Glutamatergic neuron (in vitro differentiated cells): ENCODE data around the gene GPR180. TPM values are rescaled to one million over a fixed set of nuclear protein-coding genes. Genes with fewer than 3 reads are reported as not detected.

Experiments
- DNase-seq: peaks from one replicate; pipeline ENCODE4 v3.0.0; 2022
- H3K27ac Mint-ChIP-seq: one replicate; pipeline ENCODE4 v1.8.0; 2020; ENCODE audit warnings: mild to moderate bottlenecking, mixed read lengths, inconsistent platforms; ENCODE audit not compliant: unreplicated experiment
- H3K27me3 Mint-ChIP-seq: one replicate; pipeline ENCODE4 v1.8.0; 2020; ENCODE audit warnings: mild to moderate bottlenecking, moderate library complexity, mixed read lengths, inconsistent platforms; ENCODE audit not compliant: unreplicated experiment
- H3K36me3 Mint-ChIP-seq: one replicate; pipeline ENCODE4 v1.8.0; 2020; ENCODE audit warnings: mild to moderate bottlenecking, mixed read lengths, inconsistent platforms; ENCODE audit not compliant: unreplicated experiment
- H3K4me1 Mint-ChIP-seq: one replicate; pipeline ENCODE4 v1.8.0; 2020; ENCODE audit warnings: mild to moderate bottlenecking, low read depth, mixed read lengths, inconsistent platforms; ENCODE audit not compliant: unreplicated experiment
- H3K4me3 Mint-ChIP-seq: one replicate; pipeline ENCODE4 v1.8.0; 2020; ENCODE audit warnings: mild to moderate bottlenecking, mixed read lengths, inconsistent platforms; ENCODE audit not compliant: unreplicated experiment
- H3K9me3 Mint-ChIP-seq: one replicate; pipeline ENCODE4 v1.8.0; 2020; ENCODE audit warnings: mild to moderate bottlenecking, moderate library complexity, mixed read lengths, inconsistent platforms; ENCODE audit not compliant: unreplicated experiment
- total RNA-seq: library from RNA; stranded (reverse); fragmentation: NEBNext Ultra II Directional; extraction: Animal tissue kit (Norgen Biotek cat#: 25700); gene quantifications from one replicate; pipeline ENCODE4 v1.2.1, GENCODE V29; 2021; ENCODE audit not compliant: unreplicated experiment
- TF ChIP-seq, protein P1 (sequence below): fragments of 200-600 bp; sonication (generic); IDR thresholded peaks from one replicate; pipeline ENCODE4 v1.5.0; 2021; ENCODE audit not compliant: partially characterized antibody, unreplicated experiment

GPR180 gene
- total RNA-seq, 1 donor from 2014 or later: 3.0 TPM

DNA sequence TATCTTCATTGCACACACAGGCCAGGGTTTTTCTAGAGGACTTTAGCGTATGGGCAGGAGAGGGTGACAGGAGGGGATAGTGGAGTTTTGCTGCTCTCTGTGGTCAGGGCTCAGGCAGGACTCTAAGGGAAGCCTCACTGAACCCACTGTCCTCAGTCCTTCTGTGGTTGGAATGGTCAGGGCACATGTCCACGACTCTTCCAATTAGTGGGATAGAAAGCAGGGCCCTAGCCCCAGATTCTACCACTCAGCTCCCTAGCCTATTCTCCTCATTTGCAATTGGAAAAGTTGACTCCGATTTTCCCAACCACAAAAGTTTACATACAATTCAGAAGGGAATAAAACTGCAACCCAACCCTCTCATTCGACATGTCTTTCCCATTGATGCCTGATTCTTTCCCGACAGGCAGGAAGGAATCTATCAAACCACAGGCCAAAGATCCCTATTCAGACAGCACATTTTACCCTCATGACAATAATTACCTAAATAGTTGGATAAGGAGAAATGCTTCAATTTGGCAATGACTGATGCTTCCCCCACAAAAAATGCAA lies 43.9 kb upstream of the GPR180 start:
- Mint-ChIP-seq H3K36me3 (no peaks in the 10 kb centered on the region), H3K4me1 (no peaks in the 10 kb centered on the region), H3K27ac (no peak overlapping the region), H3K4me3 (no peak overlapping the region), H3K9me3 (peaks cover 2% of the 10 kb centered on the region), H3K27me3 (no peaks in the 10 kb centered on the region)
- DNase-seq: no peak
- TF ChIP-seq, protein P1, sequence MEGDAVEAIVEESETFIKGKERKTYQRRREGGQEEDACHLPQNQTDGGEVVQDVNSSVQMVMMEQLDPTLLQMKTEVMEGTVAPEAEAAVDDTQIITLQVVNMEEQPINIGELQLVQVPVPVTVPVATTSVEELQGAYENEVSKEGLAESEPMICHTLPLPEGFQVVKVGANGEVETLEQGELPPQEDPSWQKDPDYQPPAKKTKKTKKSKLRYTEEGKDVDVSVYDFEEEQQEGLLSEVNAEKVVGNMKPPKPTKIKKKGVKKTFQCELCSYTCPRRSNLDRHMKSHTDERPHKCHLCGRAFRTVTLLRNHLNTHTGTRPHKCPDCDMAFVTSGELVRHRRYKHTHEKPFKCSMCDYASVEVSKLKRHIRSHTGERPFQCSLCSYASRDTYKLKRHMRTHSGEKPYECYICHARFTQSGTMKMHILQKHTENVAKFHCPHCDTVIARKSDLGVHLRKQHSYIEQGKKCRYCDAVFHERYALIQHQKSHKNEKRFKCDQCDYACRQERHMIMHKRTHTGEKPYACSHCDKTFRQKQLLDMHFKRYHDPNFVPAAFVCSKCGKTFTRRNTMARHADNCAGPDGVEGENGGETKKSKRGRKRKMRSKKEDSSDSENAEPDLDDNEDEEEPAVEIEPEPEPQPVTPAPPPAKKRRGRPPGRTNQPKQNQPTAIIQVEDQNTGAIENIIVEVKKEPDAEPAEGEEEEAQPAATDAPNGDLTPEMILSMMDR: no peak

DNA sequence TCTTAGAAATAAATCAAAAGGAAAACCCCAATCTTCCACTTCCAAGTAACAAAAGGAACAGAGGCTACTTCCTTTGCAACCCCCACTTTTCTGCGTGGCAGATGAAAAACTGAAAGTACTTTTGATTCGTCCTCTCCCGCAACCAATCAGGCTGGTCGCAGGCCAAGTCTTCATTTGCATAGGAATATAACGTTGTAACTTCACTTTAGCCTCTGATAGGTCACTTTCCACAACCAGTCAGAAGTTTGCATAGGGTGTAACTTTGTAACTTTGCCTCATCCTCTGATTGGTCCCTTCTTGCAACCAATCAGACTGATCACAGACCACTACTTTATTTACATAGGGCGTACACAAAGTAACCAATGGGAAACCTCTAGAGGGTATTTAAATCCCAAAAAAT lies 42.9 kb upstream of the GPR180 start:
- no peak for DNase-seq

DNA sequence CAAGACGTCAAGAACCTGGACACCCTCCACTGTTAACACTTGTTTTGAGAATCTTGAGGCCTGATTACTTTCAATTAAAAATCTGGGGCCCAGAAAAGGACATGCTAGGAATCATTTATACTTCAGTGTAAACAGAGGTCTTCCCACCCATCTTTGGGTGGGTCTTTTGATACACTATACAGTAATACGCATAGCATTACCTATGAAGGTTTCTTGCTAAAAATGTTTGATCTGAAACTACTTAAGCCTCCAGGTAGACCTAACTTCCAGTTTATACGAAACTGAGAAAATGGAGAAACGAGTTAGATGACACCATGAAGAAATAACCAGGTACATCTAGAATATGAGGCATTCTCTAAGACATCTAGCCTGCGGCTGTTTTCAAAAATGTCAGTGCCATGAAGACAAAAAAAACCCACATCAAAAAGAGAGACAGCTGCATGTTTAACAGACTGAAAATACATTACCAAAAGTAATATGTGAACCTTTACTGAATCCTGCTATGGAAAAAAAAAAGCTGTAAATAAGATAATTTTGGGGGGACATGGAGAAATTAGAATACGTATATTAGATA lies 42.3 kb upstream of the GPR180 start:
- H3K27ac Mint-ChIP-seq: no peak overlapping the region
- H3K4me1 Mint-ChIP-seq: no peaks in the 10 kb centered on the region
- no peaks in the 10 kb centered on the region for H3K36me3 Mint-ChIP-seq
- no peaks in the 10 kb centered on the region for H3K27me3 Mint-ChIP-seq
- TF ChIP-seq, protein P1: no peak
- DNase-seq: no peak
- peaks cover 2% of the 10 kb centered on the region for H3K9me3 Mint-ChIP-seq
- no peak overlapping the region for H3K4me3 Mint-ChIP-seq

More for the DNA sequence above, 42.9 kb upstream of the GPR180 start:
- peaks cover 2% of the 10 kb centered on the region for H3K9me3 Mint-ChIP-seq
- no peaks in the 10 kb centered on the region for H3K4me1 Mint-ChIP-seq
- no peaks in the 10 kb centered on the region for H3K27me3 Mint-ChIP-seq
- TF ChIP-seq, protein P1: no peak
- H3K36me3 Mint-ChIP-seq: no peaks in the 10 kb centered on the region
- H3K27ac Mint-ChIP-seq: no peak overlapping the region
- H3K4me3 Mint-ChIP-seq: no peak overlapping the region

DNA sequence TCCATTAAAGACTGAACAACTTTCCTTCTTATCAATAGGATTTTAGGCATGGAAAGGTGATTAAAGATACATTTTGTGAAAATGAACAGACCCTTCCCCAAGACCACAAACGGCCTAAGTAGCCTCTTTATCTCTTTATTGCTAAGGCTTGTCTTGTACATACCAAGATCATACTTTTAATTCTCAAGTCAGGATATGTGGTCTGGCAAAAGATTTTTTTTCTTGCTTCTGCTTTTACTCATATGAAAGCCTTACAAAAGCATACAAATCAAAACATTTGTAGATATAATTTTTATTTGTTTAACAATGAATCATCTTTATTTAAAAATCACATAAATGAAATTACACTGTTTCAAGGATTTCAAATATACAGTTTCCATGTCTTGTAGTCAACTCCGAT lies 41.5 kb upstream of the GPR180 start:
- peaks cover 2% of the 10 kb centered on the region for H3K9me3 Mint-ChIP-seq
- TF ChIP-seq, protein P1: no peak
- H3K27me3 Mint-ChIP-seq: no peaks in the 10 kb centered on the region
- no peaks in the 10 kb centered on the region for H3K36me3 Mint-ChIP-seq
- no peak overlapping the region for H3K4me3 Mint-ChIP-seq
- H3K27ac Mint-ChIP-seq: no peak overlapping the region
- DNase-seq: no peak
- H3K4me1 Mint-ChIP-seq: no peaks in the 10 kb centered on the region

DNA sequence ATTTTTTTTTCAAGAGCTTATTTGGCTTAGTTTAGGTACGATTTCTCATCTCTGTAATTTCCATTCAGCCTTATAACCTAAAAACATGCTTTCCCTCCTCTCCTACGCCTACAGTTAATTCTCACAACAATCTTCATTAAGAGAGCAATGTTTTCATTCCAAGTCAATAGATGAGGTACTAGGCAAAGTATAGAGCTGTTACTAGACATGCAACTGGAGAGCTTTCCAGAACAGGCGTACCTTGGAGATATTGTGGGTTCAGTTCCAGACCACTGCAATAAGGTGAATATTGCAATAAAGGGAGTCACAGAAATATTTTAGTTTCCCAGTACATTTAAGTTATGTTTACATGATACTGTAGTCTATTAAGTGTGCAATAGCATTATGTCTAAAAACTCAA lies 40.5 kb upstream of the GPR180 start:
- Mint-ChIP-seq H3K9me3 (peaks cover 2% of the 10 kb centered on the region), H3K27me3 (no peaks in the 10 kb centered on the region), H3K27ac (no peak overlapping the region), H3K4me3 (no peak overlapping the region), H3K4me1 (no peaks in the 10 kb centered on the region), H3K36me3 (no peaks in the 10 kb centered on the region)
- TF ChIP-seq, protein P1: no peak
- DNase-seq: no peak
